Adrenal gland (tissue), 12 donors: ENCODE measurements around the gene DPH1. TPM values are rescaled to one million over a fixed set of nuclear protein-coding genes. Genes with fewer than 3 reads are reported as not detected.

Experiments
- DNase-seq, 7 donors: peaks; one replicate each; pipeline ENCODE4 v3.0.0-alpha.2; 2019 to 2020
- H3K27ac ChIP-seq, 5 donors: fragments of 200-600 bp; sonication (generic) in 4 of 5; 1 replicate in 3 of 5; 2 replicates in 2 of 5; pipeline versions ENCODE4 v1.5.1 to v1.8.0; 2016 to 2020; ENCODE audit warnings: mild to moderate bottlenecking in 1 of 5
- H3K27me3 ChIP-seq: fragments of 200-600 bp; 2 replicates; pipeline ENCODE4 v1.8.0; 2021
- H3K36me3 ChIP-seq, 2 donors: fragments of 200-600 bp; replicated peaks in 1 of 2; 1 replicate in 1 of 2; 2 replicates in 1 of 2; pipeline versions ENCODE4 v1.5.1 to v1.8.0; 2018 to 2022
- H3K4me1 ChIP-seq, 2 donors: fragments of 200-600 bp; replicated peaks in 1 of 2; 1 replicate in 1 of 2; 2 replicates in 1 of 2; pipeline versions ENCODE4 v1.5.1 to v1.8.0; 2018 to 2021
- H3K4me3 ChIP-seq, 4 donors: fragments of 200-600 bp; sonication (generic) in 3 of 4; one replicate each; pipeline ENCODE4 v1.5.1; 2016 to 2018
- H3K9me3 ChIP-seq, 3 donors: fragments of 200-600 bp; sonication (generic) in 1 of 3; replicated peaks in 1 of 3; 1 replicate in 2 of 3; 2 replicates in 1 of 3; pipeline versions ENCODE4 v1.5.1 to v1.8.0; 2016 to 2021
- POLR2A ChIP-seq, 2 donors: fragments of 450-650 bp; IDR thresholded peaks; one replicate each; pipeline ENCODE4 v1.6.1; 2017; ENCODE audit warnings: antibody characterized with exemption in 2 of 2, mild to moderate bottlenecking in 2 of 2, moderate library complexity in 1 of 2
- WGBS, 4 donors: extraction: QIAGEN DNeasy Blood & Tissue Kit in 2 of 4; methylation state at CpG; one replicate each; pipeline versions ENCODE4 v1.1.5 to v1.1.7; 2013 to 2017; 5-methylcytosine and 5-hydroxymethylcytosine counted together
- intact Hi-C, 2 donors: fragments of 100-400 bp; cut with DNase I; formaldehyde crosslinking; loops; one replicate each; pipeline versions ENCODE4 v1.14.1 to v1.15.0; 2022 to 2023
- polyA plus RNA-seq, 3 donors: library from polyadenylated mRNA; stranded (reverse); fragments of 200-250 nt in 2 of 3; fragments of 350-450 nt in 1 of 3; fragmentation: Illumina TruSeq in 1 of 3; extraction: RNeasy Lipid Tissue Mini Kit (QIAGEN cat#74804) in 1 of 3; gene quantifications; one replicate each; pipeline ENCODE4 v1.2.3, GENCODE V29; 2013 to 2014
- total RNA-seq, 9 donors: library from RNA; depleted of rRNA in 4 of 9; stranded (reverse); fragments of >200 nt in 4 of 9; fragments of 120-200 nt in 1 of 9; fragmentation: NEBNext Ultra II Directional in 1 of 9; extraction: Animal tissue kit (Norgen Biotek cat#: 25700) in 1 of 9; gene quantifications; one replicate each; pipeline versions ENCODE4 v1.1.0 to v1.2.4, GENCODE V29; 2013 to 2023
- TF ChIP-seq, protein P1 (sequence below), 6 experiments: fragments of 450-650 bp in 4 of 6; fragments of 200-600 bp in 2 of 6; sonication (generic) in 1 of 6; IDR thresholded peaks; 1 replicate in 5 of 6; 2 replicates in 1 of 6; pipeline versions ENCODE4 v1.5.1 to v1.8.0; 2016 to 2021; ENCODE audit warnings: antibody characterized with exemption in 6 of 6, mild to moderate bottlenecking in 2 of 6, moderate library complexity in 1 of 6
- donor health status: healthy with polysubstance abuse.
- donor health status: Bipolar disorder and iron deficiency.
- donor health status: DM: yes; HTN: yes; CAD: no.
- donor health status: DM: no; HTN: no; CAD: no.
- donor health status: DM: no; HTN: no; CAD: no.
- donor health status: DM: yes; HTN: yes; CAD: no.

Gene DPH1
- total and polyA plus RNA-seq, 12 donors, result 29.3 to 100 (median 57.7) TPM

DNA sequence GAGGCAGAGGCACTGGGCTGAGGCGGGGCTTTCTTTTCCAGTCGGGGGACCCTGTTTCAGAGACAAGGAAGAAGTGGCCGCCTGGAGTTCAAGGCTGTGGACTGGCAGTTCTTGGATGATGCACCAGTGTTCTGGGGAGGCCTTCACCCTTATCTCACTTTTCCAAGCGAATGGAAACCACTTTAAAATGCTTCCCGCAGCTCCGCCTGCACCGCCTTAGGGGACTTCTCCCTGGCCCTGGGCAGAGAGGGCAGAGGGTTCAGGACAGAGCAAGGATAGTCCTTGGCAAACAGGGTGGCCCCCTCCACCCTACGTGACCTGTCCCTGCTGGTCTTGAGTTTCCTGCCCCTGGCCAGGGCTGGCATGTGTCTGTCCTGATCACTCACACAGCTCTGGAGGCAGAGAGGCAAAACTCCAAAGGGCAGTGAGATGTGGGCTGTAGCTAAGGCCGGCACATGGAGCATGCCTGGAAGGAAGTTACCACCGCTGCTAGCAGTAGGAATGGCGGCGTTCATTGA is 25.5 kb upstream of the DPH1 start:
- peaks cover 28 to 32% of the 10 kb centered on the region in 2 donors for H3K4me1 ChIP-seq
- H3K9me3 ChIP-seq, result no peaks in the 10 kb centered on the region
- H3K4me3 ChIP-seq, result no peak overlapping the region
- TF ChIP-seq, protein P1, sequence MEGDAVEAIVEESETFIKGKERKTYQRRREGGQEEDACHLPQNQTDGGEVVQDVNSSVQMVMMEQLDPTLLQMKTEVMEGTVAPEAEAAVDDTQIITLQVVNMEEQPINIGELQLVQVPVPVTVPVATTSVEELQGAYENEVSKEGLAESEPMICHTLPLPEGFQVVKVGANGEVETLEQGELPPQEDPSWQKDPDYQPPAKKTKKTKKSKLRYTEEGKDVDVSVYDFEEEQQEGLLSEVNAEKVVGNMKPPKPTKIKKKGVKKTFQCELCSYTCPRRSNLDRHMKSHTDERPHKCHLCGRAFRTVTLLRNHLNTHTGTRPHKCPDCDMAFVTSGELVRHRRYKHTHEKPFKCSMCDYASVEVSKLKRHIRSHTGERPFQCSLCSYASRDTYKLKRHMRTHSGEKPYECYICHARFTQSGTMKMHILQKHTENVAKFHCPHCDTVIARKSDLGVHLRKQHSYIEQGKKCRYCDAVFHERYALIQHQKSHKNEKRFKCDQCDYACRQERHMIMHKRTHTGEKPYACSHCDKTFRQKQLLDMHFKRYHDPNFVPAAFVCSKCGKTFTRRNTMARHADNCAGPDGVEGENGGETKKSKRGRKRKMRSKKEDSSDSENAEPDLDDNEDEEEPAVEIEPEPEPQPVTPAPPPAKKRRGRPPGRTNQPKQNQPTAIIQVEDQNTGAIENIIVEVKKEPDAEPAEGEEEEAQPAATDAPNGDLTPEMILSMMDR (IDR thresholded peaks at IDR 0.05), result no peak
- TF ChIP-seq POLR2A (IDR thresholded peaks at IDR 0.05), result peak in 1 of 2 donors; percentile 10
- DNase-seq, result peak; percentile 52 to 81 (median 81)
- no peaks in the 10 kb centered on the region for H3K27me3 ChIP-seq
- WGBS, 4 donors, result 44 to 54% (median 47%) methylated on average over 12 of the region's 12 CpGs
- no peaks in the 10 kb centered on the region for H3K36me3 ChIP-seq
- intact Hi-C loops, result no loop called here
- H3K27ac ChIP-seq, result peak overlapping the region; percentile 52 to 91 (median 85)

DNA sequence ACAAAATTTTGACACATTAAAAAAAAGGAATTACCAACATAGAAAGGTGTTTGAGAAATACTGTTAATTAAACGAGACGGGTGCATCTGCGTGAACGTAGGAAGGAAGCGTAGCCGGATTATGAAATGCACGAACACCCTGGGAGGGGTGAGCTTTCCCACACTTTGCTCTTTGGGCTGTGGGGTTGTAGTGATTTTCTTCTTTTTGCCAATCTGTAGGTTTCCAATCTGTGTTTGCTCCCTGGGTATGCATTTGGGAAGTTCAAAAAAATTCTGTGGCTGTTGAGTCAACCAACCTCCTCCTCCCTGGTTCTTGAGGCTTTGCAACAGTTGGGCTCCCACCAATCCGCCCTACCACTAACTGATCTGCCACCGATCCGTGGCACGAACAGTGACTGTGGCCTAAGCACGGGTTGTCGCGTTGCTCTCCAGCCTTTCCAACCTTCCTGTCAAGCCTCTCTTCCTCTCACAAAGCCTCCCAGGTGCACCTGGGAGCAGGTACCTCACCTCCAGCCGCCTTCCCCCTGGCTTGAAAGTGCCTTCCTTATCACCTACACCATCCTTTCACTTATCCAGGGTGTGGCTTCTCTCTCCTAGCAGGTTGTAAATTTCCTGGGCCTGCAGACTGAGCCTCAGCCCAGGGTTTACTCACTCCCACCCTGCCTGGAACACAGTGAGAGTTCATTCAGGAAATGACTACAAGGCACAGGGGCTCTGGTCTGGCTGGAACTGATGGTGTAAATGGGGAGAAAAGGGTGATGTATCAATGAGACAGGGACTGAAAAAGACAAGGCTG is 21.4 kb upstream of the DPH1 start:
- WGBS, 4 donors, result 87 to 91% (median 88%) methylated on average over 15 of the region's 15 CpGs
- H3K27me3 ChIP-seq, result no peaks in the 10 kb centered on the region
- H3K4me1 ChIP-seq, result peaks cover 21 to 26% of the 10 kb centered on the region in 2 donors
- intact Hi-C loops, result no loop called here
- TF ChIP-seq, protein P1 (IDR thresholded peaks at IDR 0.05), result no peak
- no peak overlapping the region for H3K4me3 ChIP-seq
- H3K27ac ChIP-seq, result no peak overlapping the region
- H3K9me3 ChIP-seq, result no peaks in the 10 kb centered on the region
- H3K36me3 ChIP-seq, result no peaks in the 10 kb centered on the region
- DNase-seq, result no peak

DNA sequence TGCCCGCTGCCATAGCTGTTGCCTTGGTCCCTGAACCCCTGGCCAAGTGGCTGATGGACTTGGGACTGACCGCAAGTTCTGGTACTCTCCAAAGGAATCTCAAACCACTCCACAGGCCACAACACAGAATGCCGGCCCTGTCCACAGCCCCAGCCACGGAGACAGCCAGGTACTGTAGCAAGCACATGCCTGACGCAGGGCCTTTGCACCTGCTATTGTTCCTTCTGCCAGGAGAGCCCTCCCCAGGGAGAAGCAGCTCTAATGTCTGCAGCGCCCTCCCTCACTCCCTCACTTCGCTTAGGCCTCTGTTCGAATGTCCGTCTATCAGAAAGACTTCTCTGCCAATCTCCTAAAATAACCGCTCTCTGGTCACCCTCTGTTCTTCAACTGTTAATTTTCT is 20.2 kb upstream of the DPH1 start:
- intact Hi-C loops, result no loop called here
- 97 to 98% (median 98%) methylated on average over 5 to 10 of the region's 10 CpGs for WGBS, 4 donors
- Histone ChIP-seq H3K27me3 (no peaks in the 10 kb centered on the region), H3K36me3 (no peaks in the 10 kb centered on the region), H3K27ac (no peak overlapping the region), H3K9me3 (no peaks in the 10 kb centered on the region), H3K4me1 (peaks cover 15 to 27% of the 10 kb centered on the region in 2 donors), H3K4me3 (no peak overlapping the region)
- TF ChIP-seq, protein P1 (IDR thresholded peaks at IDR 0.05), result no peak
- TF ChIP-seq POLR2A (IDR thresholded peaks at IDR 0.05), result no peak
- no peak for DNase-seq

DNA sequence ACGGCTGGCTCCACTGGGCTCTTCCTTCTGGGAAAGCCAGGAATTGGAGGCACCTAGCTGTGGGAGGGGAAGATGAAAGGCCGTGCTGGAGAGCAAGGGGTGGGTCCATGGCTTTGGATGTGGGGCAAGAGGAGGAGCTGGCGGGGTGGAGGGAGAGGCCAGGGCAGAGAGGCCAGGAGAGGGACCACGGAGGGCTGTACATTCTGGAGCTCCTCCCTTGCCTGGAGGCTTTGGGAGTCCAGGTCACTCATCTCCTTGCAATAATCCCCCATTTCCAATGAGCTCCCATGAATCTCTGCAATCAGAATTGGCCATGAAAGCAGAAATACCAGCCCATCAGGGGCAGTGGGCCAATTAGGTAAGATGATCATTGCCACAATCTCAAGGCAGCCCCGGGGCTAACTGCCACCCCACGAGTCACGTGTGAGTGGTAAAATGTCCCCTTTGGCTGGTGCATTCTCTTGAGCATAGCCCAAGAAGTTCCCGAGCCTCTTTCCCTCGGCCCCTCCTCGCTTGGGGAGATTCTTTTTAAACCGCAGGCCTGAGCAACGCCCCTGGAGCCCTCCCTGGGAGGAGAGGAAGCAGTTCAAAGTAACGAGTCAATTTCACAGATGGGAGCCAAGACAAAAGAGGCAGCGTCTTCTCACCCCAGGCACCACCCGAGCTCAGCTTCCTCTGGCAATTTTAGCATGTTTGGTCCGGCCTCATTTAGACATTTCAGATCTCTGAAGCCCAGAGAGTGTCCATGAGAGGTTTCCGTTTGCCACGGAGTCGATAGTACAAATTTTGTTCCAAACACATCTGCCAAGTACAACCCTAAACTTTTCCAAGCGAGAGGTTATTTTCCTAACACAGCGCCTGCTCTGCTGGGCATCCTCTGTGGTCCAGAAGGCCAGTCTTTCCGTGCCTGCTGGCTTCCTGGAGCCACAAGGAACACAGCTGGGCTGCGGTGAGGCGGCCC is 18.3 kb upstream of the DPH1 start:
- no peaks in the 10 kb centered on the region for H3K36me3 ChIP-seq
- H3K4me1 ChIP-seq, result peaks cover 7 to 20% of the 10 kb centered on the region in 2 donors
- no peak overlapping the region for H3K4me3 ChIP-seq
- H3K27ac ChIP-seq, result peak overlapping the region in 2 of 5 donors; percentile 28 to 41
- TF ChIP-seq POLR2A (IDR thresholded peaks at IDR 0.05), result no peak
- no peaks in the 10 kb centered on the region for H3K27me3 ChIP-seq
- no peak for DNase-seq
- H3K9me3 ChIP-seq, result no peaks in the 10 kb centered on the region
- 56 to 70% (median 57%) methylated on average over 18 to 24 of the region's 24 CpGs for WGBS, 4 donors
- intact Hi-C loops, result no loop called here
